Naive B cell (primary cell): ENCODE measurements around the gene ZNF574. TPM values are rescaled to one million over a fixed set of nuclear protein-coding genes. Genes with fewer than 3 reads are reported as not detected.

Source experiments
- ATAC-seq, 2 donors: fragments of 150-1000 bp; cut with Tn5 transposase; 2 replicates each; pipeline ENCODE4 v1.10.0; 2021; ENCODE audit warnings: low read depth in 2 of 2, mild to moderate bottlenecking in 2 of 2, moderate library complexity in 2 of 2
- DNase-seq: peaks from one replicate; pipeline ENCODE4 v3.0.0; 2022
- H3K27ac Mint-ChIP-seq, 6 donors: one replicate each; pipeline ENCODE4 v1.8.0; 2020 to 2022; ENCODE audit warnings: mild to moderate bottlenecking in 6 of 6, mixed read lengths in 6 of 6, moderate library complexity in 5 of 6, inconsistent platforms in 2 of 6
- H3K27me3 Mint-ChIP-seq, 3 donors: one replicate each; pipeline ENCODE4 v1.8.0; 2021 to 2022; ENCODE audit warnings: mixed read lengths in 3 of 3, mild to moderate bottlenecking in 1 of 3
- H3K36me3 Mint-ChIP-seq, 2 donors: one replicate each; pipeline ENCODE4 v1.8.0; 2020 to 2022; ENCODE audit warnings: mixed read lengths in 2 of 2, inconsistent platforms in 1 of 2, mild to moderate bottlenecking in 1 of 2
- H3K4me1 Mint-ChIP-seq, 3 donors: one replicate each; pipeline ENCODE4 v1.8.0; 2020 to 2022; ENCODE audit warnings: mixed read lengths in 3 of 3, inconsistent platforms in 1 of 3, mild to moderate bottlenecking in 1 of 3, moderate library complexity in 1 of 3
- H3K4me3 Mint-ChIP-seq, 8 donors: one replicate each; pipeline ENCODE4 v1.8.0; 2020 to 2022; ENCODE audit warnings: mild to moderate bottlenecking in 8 of 8, mixed read lengths in 8 of 8, moderate library complexity in 8 of 8, inconsistent platforms in 2 of 8
- H3K9me3 Mint-ChIP-seq, 7 donors: one replicate each; pipeline ENCODE4 v1.8.0; 2020 to 2022; ENCODE audit warnings: mixed read lengths in 7 of 7, mild to moderate bottlenecking in 5 of 7, inconsistent platforms in 2 of 7, moderate library complexity in 1 of 7
- polyA plus RNA-seq, 6 donors: library from polyadenylated mRNA; unstranded; fragments of 300-500 nt; fragmentation: Illumina TruSeq; gene quantifications; one replicate each; pipeline ENCODE4 v1.2.3, GENCODE V29; 2021; ENCODE audit warnings: low read depth in 6 of 6

Gene ZNF574
- polyA plus RNA-seq, 6 donors from 2014 or later, result 6.0 to 27.0 (median 12.2) TPM

DNA sequence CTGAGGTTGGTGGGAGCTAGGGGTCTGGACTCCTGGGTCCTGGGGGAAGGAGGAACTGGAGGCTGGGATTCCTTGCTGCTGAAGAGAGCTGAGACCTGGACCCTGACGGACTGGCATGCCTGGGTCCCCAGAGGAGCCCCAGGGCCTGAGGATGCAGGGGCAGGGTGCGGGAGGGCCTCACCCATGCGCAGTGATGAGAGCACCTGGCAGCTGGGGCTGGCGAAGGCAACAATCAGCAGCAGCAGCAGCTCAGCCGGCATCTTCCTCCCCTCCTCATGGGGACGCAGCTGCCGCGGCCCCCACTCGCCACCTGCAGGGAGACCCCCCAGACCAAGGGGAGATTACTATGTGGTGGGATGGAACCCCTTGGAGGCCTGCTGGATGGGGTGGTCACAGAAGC lies 10.5 kb upstream of the ZNF574 start:
- Mint-ChIP-seq H3K9me3 (no peaks in the 10 kb centered on the region), H3K36me3 (no peaks in the 10 kb centered on the region), H3K27ac (no peak overlapping the region), H3K27me3 (peaks cover 3 to 30% (median 10%) of the 10 kb centered on the region in 3 donors), H3K4me1 (peaks cover 0 to 5% (median 4%) of the 10 kb centered on the region in 3 donors), H3K4me3 (no peak overlapping the region)
- DNase-seq (no peak), ATAC-seq (no peak)

DNA sequence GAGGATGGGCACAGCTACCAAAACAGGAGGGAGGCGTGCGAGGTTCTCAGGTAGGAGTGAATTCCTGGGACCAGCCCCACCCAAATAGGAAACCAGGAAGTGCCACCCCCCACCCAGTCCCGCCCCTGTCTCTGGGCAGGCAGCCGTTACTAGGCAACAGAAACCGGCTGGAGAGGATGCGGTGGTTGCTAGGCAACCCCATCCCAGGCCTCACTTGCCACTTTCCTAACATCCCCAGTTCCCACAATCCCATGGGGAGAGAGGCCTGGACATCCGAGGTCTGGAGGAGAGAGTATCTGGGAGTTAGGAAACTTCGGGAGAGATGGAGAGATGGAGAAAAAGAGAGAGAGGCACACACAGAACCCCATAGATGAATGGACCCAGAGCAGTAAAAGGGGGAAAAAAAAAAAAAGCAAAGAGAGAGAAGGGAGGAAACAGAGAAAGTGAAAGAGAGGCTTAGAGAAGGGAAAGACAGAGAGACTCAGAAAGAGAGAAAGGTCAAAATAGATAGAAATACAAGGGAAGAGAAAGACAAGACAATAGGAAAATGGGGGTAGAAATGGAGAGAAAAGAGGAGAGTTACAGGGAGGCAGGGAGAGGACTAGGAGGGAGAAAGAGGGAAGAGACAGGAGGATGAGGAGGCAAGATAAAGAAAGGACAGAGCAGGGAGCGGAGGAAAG lies 9.8 kb upstream of the ZNF574 start:
- ATAC-seq, result no peak
- Mint-ChIP-seq H3K9me3 (no peaks in the 10 kb centered on the region), H3K4me1 (peaks cover 0 to 9% (median 6%) of the 10 kb centered on the region in 3 donors), H3K27ac (no peak overlapping the region), H3K4me3 (no peak overlapping the region), H3K27me3 (peaks cover 7 to 37% (median 18%) of the 10 kb centered on the region in 3 donors), H3K36me3 (no peaks in the 10 kb centered on the region)
- no peak for DNase-seq

DNA sequence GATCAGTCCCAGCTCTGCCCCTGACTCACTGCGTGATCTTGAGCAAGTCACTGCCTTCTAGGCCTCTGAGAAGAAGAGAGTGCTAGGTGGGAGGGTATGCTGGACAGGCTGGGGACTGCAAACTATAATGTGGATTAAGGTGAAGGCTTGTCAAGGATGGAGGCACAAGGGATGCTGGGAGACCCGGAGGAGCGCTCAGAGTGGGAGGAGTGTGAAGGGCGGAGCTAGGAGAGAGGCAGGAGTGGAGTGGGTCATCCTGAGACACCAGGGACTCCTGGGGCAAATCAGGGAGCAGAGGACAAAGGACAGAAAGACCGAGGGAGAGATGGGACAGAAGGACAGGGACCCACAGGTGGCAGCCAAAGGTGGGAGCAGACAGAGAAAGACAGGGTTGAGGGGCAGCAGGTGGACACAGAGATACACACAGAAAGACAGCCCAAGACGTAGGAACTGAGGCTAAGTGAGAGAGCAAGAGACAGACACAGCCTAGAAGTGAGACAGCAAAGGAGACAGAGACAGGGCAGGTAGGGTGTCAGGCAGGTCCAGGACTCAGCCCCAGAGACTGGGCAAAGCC lies 8.6 kb upstream of the ZNF574 start:
- peaks cover 0 to 9% (median 6%) of the 10 kb centered on the region in 3 donors for H3K4me1 Mint-ChIP-seq
- H3K27ac Mint-ChIP-seq, result no peak overlapping the region
- no peaks in the 10 kb centered on the region for H3K9me3 Mint-ChIP-seq
- no peak overlapping the region for H3K4me3 Mint-ChIP-seq
- H3K36me3 Mint-ChIP-seq, result no peaks in the 10 kb centered on the region
- ATAC-seq, result no peak
- H3K27me3 Mint-ChIP-seq, result peaks cover 7 to 34% (median 25%) of the 10 kb centered on the region in 3 donors
- DNase-seq, result no peak

DNA sequence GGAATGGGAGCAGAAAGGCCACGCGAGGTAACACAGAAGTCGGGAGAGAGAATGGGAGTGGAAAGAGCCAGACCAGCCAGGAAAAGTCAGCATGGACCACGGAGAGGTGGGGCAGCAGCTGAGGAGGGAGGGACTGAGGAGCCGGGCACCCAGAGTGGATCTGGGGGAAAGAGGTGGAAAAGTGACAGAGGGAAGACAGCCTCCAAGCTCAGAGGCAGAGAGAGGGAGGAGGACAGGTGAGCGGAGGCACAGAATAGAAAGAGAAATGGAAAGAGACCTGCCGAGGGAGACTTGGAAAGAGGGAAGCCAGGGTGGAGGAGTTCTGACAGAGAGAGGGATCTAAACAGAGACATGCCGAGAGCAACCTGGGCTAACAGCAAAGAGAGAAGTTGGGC lies 7.6 kb upstream of the ZNF574 start:
- no peaks in the 10 kb centered on the region for H3K9me3 Mint-ChIP-seq
- H3K4me3 Mint-ChIP-seq, result no peak overlapping the region
- ATAC-seq (no peak), DNase-seq (no peak)
- H3K27me3 Mint-ChIP-seq, result peaks cover 7 to 34% (median 25%) of the 10 kb centered on the region in 3 donors
- H3K27ac Mint-ChIP-seq, result no peak overlapping the region
- peaks cover 0 to 9% (median 6%) of the 10 kb centered on the region in 3 donors for H3K4me1 Mint-ChIP-seq
- H3K36me3 Mint-ChIP-seq, result no peaks in the 10 kb centered on the region

DNA sequence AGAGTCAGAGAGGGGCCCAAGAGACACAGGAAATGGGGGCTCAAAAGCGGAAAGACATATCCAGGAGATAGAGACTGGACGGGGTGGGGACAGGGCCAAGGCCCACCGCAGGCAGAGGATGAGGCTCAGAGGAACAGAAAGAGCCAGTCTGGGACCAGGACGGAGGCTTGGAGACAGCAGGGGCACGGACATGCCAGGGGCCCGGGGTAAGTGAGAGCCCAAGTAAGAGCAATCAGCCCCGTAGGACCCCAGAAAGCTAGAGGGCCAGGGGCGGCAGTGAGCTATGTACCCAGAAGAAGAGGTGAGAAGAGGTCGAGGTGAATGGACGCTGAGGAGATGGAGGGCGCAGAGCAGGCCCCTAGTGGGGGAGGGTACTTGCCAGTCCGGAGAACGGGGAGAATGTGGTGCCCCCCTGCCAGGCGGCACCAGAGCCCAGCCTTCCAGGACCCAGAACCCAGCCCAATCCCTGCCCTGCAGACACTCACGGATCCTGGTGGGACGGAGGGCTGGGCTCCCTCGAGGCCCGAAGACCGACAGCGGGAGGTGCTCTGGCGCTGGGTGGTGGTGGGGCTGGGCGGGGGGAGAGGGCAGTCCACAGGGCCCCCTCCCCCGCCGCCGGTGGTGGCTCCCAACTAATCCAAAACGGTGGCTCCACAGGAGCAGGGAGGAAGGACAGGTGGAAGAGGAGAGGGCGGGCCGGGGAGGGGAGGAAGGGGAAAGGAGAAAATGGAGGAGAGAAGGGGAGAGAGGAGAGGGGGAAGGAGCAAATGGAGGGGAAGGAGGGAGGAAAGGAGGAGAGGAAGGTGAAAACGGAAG lies 7.0 kb upstream of the ZNF574 start:
- Mint-ChIP-seq H3K36me3 (no peaks in the 10 kb centered on the region), H3K27me3 (peaks cover 7 to 29% (median 25%) of the 10 kb centered on the region in 3 donors), H3K4me3 (no peak overlapping the region), H3K4me1 (peaks cover 0 to 9% (median 6%) of the 10 kb centered on the region in 3 donors), H3K9me3 (no peaks in the 10 kb centered on the region), H3K27ac (no peak overlapping the region)
- DNase-seq (no peak), ATAC-seq (peak; percentile 7 to 16)

DNA sequence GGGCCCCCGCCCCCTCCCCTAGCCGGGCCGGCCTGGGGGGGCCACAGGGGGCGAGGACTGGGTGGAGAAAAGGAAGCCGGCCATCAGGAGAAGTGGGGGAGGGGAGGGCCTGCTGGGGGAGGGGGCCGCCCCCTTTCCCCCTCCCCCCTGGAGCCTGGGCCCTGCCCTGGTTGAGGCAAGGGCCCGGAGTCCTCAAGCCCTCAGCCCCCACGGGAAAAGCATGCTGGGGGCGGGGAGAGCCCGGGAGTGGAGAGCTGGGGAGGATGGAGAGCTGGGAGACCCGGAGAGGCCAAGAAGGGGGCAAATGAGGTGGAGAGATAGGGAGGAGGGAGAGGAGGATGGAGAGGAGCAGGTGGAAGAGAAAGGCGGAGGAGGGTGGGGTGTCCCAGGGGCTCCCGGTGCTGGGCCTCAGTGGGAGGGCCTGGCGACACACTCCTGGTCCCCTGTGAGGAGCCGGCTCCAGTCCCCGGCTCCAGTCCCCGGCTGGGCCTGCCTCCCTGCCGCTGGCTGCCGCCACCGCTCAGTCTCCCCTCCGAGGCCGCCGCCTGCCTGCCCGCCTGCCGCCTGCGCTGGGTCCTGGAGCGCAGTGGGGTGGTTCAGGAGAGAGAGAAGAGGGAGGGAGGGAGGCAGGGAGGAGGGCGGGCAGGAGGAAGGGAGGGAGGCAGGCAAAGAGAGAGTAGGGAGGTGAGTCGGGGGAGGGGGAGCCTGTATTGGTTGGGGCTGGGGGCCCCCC lies 6.2 kb upstream of the ZNF574 start, which contains the start of gene GRIK5:
Gene GRIK5, minus strand, starts transcription at position 588 of the 733 bp plus-strand sequence. CDS start 4,436 bp downstream, outside the sequence.
- peaks cover 7 to 21% (median 20%) of the 10 kb centered on the region in 3 donors for H3K27me3 Mint-ChIP-seq
- H3K4me1 Mint-ChIP-seq, result peaks cover 0 to 9% (median 8%) of the 10 kb centered on the region in 3 donors
- no peak within 1 kb of the TSS for H3K27ac Mint-ChIP-seq
- H3K4me3 Mint-ChIP-seq, result peak within 1 kb of the TSS in 3 of 8 donors; percentile 47 to 77 (median 72)
- H3K9me3 Mint-ChIP-seq, result no peaks in the 10 kb centered on the region
- DNase-seq, result no peak
- ATAC-seq, result peak in 1 of 2 donors; percentile 37
- no peaks in the 10 kb centered on the region for H3K36me3 Mint-ChIP-seq

DNA sequence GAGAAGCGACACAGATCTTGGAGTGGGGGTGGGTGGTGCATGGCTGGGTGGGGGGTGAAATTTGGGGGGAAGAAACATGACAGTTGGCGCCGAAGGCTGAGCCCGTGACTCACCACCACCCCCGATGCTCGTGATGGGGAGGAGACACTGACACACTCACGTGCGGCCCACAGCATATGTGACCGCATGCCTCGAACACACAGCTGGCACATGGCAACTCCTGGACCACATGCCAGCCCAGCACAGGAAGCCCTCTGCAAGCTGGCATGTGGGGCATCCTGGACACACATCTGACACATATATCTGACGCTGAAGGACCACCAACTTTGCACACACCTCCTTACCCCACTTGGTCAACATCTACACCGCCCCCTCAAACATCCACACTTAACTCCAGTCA lies 4.7 kb upstream of the ZNF574 start:
- peaks cover 0 to 5% (median 0%) of the 10 kb centered on the region in 7 donors for H3K9me3 Mint-ChIP-seq
- H3K36me3 Mint-ChIP-seq, result peaks cover 0 to 8% of the 10 kb centered on the region in 2 donors
- peaks cover 10 to 21% (median 21%) of the 10 kb centered on the region in 3 donors for H3K4me1 Mint-ChIP-seq
- no peak overlapping the region for H3K27ac Mint-ChIP-seq
- ATAC-seq (no peak), DNase-seq (no peak)
- peaks cover 7 to 20% (median 20%) of the 10 kb centered on the region in 3 donors for H3K27me3 Mint-ChIP-seq
- H3K4me3 Mint-ChIP-seq, result peak overlapping the region in 1 of 8 donors; percentile 72

DNA sequence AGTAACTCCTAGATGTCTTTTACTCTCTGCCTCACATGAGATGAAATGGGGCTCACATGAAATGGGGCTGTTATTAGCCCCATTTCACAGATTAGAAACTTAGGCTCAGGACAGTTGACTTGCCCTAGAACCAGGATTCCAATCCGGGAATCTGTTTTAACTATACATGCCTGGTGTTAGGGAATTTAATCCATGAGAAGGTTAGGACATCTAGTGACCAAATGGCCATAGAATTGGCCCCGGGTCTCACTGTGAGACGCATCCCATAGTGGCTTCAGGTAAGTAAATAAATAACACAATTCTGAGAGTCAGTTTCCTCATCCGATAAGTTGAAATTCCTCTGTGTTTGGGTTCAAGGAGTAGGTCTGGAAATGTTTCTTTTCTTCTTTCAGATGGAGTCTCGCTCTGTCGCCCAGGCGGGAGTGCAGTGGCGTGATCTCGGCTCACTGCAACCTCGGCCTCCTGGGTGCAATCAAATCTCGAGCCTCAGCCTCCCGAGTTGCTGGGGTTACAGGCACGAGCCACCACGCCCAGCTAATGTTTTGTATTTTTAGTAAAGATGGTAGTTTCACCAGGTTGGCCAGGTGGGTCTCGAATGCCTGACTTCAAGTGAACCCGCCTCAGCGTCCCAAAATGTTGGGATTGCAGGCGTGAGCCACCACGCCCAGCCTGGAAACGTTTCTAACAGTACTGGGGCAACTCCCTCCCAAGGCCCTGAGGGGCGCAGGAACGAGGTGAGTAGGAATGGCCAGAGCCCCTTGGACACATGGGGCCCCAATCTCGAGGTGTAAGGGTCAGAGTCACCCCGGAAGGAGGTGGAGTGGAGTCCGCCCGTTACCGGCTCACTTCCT lies 1.2 kb upstream of the ZNF574 start:
- H3K9me3 Mint-ChIP-seq, result peaks cover 0 to 5% (median 0%) of the 10 kb centered on the region in 7 donors
- no peak for DNase-seq
- H3K27me3 Mint-ChIP-seq, result peaks cover 7 to 20% (median 20%) of the 10 kb centered on the region in 3 donors
- peak overlapping the region; percentile 92 to 100 (median 98) for H3K4me3 Mint-ChIP-seq
- H3K4me1 Mint-ChIP-seq, result peaks cover 32 to 44% (median 43%) of the 10 kb centered on the region in 3 donors
- peaks cover 0 to 8% of the 10 kb centered on the region in 2 donors for H3K36me3 Mint-ChIP-seq
- H3K27ac Mint-ChIP-seq, result peak overlapping the region; percentile 99 to 100 (median 100)
- no peak for ATAC-seq

DNA sequence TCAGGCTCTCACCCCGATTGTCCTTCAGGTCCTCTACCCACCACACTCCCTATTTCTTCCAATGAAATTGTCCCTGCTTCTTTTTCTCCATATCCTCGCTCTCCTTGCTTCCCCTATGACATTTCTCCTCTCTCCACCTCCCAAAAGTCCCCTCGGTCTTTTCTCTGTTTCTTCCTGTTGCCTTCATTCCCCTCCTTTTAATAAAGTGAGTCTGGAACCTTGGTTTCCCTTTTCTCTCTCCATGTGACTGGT lies 676 bp upstream of the ZNF574 start:
- peaks cover 0 to 5% (median 0%) of the 10 kb centered on the region in 7 donors for H3K9me3 Mint-ChIP-seq
- peaks cover 0 to 8% of the 10 kb centered on the region in 2 donors for H3K36me3 Mint-ChIP-seq
- ATAC-seq (peak in 1 of 2 donors; percentile 1), DNase-seq (peak; percentile 15)
- peaks cover 5 to 16% (median 16%) of the 10 kb centered on the region in 3 donors for H3K27me3 Mint-ChIP-seq
- peak overlapping the region; percentile 99 to 100 (median 100) for H3K27ac Mint-ChIP-seq
- H3K4me1 Mint-ChIP-seq, result peaks cover 32 to 42% (median 42%) of the 10 kb centered on the region in 3 donors
- H3K4me3 Mint-ChIP-seq, result peak overlapping the region; percentile 92 to 100 (median 98)

DNA sequence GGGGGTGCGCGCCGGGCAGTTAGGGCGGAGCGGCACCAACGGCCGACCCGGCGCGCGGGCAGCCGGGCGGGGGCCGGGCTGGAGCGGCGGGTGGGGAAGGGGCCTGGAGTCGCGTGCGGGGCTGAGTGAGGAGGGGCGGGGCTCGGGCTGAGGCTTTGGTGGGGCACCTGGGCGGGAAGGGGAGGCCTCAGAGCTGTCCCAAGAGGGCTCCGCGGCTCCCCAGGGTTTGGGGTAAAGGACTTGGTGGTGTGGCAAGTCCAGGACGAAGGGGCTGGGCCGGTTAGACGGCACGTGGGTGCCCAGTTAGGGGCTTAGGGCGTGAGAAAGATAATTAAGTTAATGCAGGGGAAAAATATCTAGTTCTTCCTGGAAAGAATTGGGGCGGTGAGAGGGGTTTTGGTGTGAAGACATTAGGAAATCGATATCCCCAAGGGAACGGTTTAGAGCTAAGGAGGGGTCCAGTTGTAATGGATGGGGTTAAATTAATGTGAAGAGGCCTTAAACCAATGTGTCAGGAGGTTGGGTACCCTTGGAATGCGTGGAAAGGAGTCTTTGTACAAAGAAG lies 496 bp downstream of the ZNF574 start:
- ATAC-seq (peak; percentile 11 to 12), DNase-seq (no peak)
- H3K27me3 Mint-ChIP-seq, result peaks cover 0 to 5% (median 4%) of the 10 kb centered on the region in 3 donors
- peaks cover 35 to 41% (median 36%) of the 10 kb centered on the region in 3 donors for H3K4me1 Mint-ChIP-seq
- H3K4me3 Mint-ChIP-seq, result peak overlapping the region; percentile 91 to 99 (median 96)
- peak overlapping the region; percentile 90 to 100 (median 96) for H3K27ac Mint-ChIP-seq
- H3K9me3 Mint-ChIP-seq, result peaks cover 0 to 5% (median 0%) of the 10 kb centered on the region in 7 donors
- peaks cover 0 to 8% of the 10 kb centered on the region in 2 donors for H3K36me3 Mint-ChIP-seq

DNA sequence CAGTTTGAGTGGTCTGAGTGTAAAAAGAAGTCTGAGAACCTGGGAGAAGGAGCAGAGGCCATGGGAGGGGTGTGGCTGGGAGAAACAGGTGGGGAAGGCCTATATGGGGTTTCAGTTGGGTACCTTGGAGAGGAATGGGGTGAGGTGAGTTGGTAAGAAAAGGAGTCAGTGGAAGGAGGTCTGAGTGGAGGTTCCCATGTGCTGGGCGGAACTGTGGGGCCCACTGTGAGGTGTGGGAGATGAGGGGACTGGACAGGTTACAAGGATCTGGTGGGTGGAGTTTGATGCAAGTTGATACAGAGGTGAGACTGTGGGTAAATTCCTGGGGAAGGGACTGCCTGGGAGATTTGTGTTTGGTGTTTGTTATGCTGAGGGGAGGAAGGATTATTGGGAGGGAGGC lies 2.1 kb downstream of the ZNF574 start:
- Mint-ChIP-seq H3K36me3 (peaks cover 0 to 8% of the 10 kb centered on the region in 2 donors), H3K4me3 (peak overlapping the region; percentile 27 to 99 (median 92)), H3K27ac (peak overlapping the region in 5 of 6 donors; percentile 3 to 100 (median 75)), H3K27me3 (no peaks in the 10 kb centered on the region), H3K4me1 (peaks cover 41 to 51% (median 43%) of the 10 kb centered on the region in 3 donors), H3K9me3 (peaks cover 0 to 5% (median 0%) of the 10 kb centered on the region in 7 donors)
- DNase-seq, result no peak
- no peak for ATAC-seq
